GM19351 (cell line): ENCODE data around the gene PRR5.
A peak's percentile ranks its signal among the peaks of the same experiment; 100 is the strongest.
"Not testable (repeated sequence)": the region's sequence is repeated elsewhere in the genome, so short reads cannot be mapped to it uniquely, and the experiment has no call there.

Source experiments
- ATAC-seq: cut with Tn5 transposase; IDR thresholded peaks from one replicate; pipeline ENCODE4 v1.9.1; 2021; ENCODE audit warnings: mild to moderate bottlenecking, moderate library complexity; ENCODE audit not compliant: unreplicated experiment

The PRR5 gene

GRCh38 chr22:44673406-44673805, 28.6 kb upstream of the PRR5 start:
- no peak for ATAC-seq

- not testable (repeated sequence) for ATAC-seq
These were observed 26.0 kb upstream of the PRR5 start for GRCh38 chr22:44676066-44676440.

DNA sequence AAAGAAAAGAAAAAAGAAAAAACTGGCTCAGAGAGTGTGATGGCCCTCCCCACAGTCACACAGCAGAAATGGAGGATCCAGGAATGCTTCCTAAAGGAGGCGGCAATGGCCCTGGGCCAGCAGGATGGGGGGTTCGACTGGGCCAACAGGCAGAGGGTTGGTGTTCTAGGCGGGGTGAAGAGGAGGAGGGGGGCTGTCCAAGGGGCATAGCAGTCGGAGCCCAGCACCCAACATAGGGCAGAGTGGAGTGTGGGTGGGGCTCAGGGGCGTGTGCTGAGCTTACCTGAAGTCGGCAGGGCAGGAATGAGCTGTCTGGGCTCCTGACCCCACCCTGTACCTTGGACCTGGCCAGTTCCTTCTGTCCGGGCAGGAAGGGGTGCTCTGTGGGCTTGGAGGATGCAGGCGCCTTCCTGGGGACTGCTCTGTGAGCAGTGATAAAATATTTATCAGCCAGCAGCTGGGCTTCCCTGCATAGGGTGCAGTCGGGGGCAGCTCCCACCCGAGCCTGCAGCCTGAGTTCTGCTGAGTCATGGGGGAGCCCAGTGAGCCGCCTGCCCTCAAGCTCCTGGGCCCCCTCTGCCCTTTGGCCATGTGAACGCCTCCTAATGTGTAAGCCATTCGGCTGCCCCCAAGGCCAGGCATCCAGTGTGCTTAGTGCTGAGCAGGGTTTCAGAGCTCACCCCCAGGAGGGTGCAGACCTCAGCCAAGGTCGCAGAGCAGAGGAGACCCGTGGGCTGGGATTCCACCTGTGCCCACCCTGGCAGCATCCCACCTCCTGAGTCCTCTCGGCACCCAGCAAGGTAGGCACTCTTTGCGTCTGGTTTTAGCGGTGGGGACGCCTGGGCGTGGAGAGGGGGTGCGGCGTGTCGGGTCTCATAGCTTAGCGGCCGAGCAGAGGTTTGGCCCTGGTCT, 25.3 kb upstream of the PRR5 start:
- ATAC-seq = no peak

- no peak for ATAC-seq
These were observed 24.6 kb upstream of the PRR5 start for GRCh38 chr22:44677353-44677840.

DNA sequence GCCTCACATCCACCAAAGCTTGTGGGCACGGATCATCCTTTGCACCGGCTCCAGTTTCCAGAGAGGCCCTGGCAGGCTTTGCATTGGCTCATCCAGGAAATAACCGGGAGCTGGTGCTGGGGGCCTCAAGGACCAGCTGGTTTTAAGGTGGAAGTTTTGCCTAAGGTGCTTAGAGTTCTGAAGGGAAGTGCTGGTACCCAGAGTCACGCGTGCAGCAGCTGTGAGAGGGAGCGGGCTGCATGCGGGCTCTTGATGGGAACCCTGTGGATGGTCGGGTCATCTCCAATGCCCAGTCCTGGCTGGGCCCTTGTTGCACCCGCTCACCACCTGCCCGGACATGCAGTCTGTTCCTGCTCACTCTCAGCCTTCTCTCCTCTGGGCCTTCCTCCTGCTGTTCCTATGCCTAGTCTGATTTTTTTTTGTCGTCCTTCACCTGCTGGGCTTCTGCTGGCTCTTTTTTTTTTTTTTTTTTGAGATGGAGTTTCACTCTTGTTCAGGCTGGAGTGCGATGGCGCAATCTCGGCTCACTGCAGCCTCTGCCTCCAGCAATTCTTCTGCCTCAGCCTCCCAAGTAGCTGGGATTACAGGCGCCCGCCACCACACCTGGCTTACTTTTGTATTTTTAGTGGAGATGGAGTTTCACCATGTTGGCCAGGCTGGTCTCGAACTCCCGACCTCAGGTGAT, 24.0 kb upstream of the PRR5 start:
- no peak for ATAC-seq

DNA sequence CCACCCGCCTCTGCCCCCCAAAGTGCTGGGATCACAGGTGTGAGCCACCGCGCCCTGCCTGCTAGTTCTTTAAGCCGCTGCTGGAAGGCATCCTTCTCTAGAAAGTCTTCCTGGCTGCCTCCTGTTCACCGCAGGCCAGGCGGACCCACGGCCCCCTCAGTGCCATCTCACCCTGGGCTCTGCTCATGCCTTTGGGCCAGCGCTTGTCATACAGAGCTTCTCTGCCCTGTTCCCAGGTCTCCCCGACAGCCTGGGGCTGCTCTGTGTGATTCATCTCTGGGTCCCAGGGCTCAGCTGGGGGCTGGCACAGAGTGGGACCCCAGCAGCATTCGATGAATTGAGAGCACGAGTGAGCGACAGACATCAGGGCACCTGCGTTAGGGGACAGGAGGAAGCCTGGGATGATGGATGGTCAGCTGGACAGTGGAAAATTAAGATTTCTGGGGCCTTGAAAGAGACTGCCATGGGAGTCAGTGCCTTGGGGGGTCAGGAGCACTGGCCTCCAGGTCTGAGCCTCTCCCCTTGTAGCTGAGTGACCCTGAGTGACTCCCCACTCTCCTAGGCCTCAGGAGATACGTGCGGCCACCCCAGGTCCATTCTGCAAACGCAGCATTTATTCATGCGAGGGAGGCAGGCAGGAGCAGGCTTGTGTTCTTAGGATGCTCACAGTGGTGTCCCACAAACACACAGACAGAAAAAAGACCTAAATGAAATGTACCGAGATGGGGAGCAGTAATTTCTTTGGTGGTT, 23.3 kb upstream of the PRR5 start:
- no peak for ATAC-seq

DNA sequence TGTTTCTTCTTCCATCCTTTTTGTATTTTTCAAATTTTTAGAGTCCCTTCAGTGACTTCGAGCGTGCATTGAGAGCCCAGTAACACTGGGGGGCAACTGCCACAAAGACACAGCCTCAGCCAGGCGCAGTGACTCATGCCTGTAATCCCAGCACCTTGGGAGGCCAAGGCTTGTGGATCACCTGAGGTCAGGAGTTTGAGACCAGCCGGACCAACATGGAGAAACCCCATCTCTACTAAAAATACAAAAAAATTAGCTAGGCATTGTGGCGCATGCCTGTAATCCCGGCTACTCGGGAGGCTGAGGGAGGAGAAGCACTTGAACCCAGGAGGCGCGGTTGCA, 22.7 kb upstream of the PRR5 start:
- not testable (repeated sequence) for ATAC-seq

- no peak for ATAC-seq
These were observed 21.9 kb upstream of the PRR5 start for GRCh38 chr22:44680058-44680457.

GRCh38 chr22:44680481-44680894, 21.5 kb upstream of the PRR5 start:
- ATAC-seq = no peak

GRCh38 chr22:44682556-44683168, 19.3 kb upstream of the PRR5 start:
- no peak for ATAC-seq

DNA sequence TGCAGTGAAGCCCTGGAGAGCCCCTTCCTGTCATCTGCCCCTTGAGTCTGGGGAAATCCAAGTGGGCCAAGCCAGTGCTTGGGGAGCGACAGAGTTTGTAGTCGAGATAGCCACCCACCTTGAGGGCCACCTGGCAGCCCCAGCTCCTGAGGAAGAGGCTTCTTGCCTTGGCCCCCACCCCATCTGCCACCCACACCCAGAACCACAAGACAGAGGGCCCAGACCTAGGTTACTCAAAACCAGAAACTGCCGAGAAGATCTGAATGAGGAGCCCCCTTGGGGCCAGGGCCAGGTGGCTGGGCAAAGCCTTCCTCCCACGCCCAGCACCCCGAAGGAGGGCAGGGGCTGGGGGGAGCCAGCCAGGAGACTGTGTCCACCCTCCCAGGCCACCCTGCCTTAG, 18.8 kb upstream of the PRR5 start:
- peak; percentile 39 for ATAC-seq

GRCh38 chr22:44683881-44684280, 18.1 kb upstream of the PRR5 start:
- no peak for ATAC-seq

GRCh38 chr22:44684506-44685383, 17.3 kb upstream of the PRR5 start:
- peak; percentile 65 for ATAC-seq

GRCh38 chr22:44685384-44686056, 16.5 kb upstream of the PRR5 start:
- no peak for ATAC-seq

GRCh38 chr22:44686873-44687600, 15.0 kb upstream of the PRR5 start:
- no peak for ATAC-seq

- ATAC-seq = no peak
These were observed 12.8 kb upstream of the PRR5 start for GRCh38 chr22:44689173-44689572.

- no peak for ATAC-seq
These were observed 12.0 kb upstream of the PRR5 start for GRCh38 chr22:44689915-44690524.
